Measurements from ENCODE around the gene ABLIM1.

DNA sequence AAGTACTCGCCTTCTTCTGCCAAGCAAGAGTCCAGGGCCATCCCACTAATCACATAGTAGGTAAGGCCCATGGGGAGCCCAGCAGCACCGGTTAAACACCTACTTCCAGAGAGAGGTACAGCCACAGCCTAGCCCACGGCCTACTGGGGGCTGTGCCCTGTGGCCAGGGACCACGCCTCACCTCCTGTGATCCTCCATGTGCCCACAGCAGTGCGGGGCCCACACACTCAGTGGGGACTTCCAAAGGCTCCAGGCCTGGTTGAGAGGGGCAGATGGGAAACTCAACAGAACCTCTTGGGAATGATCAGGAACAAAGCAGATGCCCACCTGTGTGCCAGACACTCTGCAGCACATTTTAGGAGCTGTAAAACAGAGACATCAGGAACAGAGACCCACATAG, 273.5 kb downstream of the ABLIM1 start:
- TF ChIP-seq EP300 (IDR thresholded peaks at IDR 0.05): no peak
- TF ChIP-seq, protein P1, sequence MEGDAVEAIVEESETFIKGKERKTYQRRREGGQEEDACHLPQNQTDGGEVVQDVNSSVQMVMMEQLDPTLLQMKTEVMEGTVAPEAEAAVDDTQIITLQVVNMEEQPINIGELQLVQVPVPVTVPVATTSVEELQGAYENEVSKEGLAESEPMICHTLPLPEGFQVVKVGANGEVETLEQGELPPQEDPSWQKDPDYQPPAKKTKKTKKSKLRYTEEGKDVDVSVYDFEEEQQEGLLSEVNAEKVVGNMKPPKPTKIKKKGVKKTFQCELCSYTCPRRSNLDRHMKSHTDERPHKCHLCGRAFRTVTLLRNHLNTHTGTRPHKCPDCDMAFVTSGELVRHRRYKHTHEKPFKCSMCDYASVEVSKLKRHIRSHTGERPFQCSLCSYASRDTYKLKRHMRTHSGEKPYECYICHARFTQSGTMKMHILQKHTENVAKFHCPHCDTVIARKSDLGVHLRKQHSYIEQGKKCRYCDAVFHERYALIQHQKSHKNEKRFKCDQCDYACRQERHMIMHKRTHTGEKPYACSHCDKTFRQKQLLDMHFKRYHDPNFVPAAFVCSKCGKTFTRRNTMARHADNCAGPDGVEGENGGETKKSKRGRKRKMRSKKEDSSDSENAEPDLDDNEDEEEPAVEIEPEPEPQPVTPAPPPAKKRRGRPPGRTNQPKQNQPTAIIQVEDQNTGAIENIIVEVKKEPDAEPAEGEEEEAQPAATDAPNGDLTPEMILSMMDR (IDR thresholded peaks at IDR 0.05): no peak
- no peak for TF ChIP-seq POLR2A (IDR thresholded peaks at IDR 0.05)
- TF ChIP-seq POLR2AphosphoS5 (IDR thresholded peaks at IDR 0.05): no peak
